Medulla oblongata (tissue), 1 donor: Measurements from ENCODE around the gene ASMT.
A peak's percentile ranks its signal among the peaks of the same experiment; 100 is the strongest.
"Not testable (repeated sequence)": the region's sequence is repeated elsewhere in the genome, so short reads cannot be mapped to it uniquely, and the experiment has no call there.

ENCODE experiments used
- DNase-seq: peaks from one replicate; pipeline ENCODE4 v3.0.0-alpha.2; 2015; ENCODE audit errors: extremely low spot score

The ASMT gene, protein sequence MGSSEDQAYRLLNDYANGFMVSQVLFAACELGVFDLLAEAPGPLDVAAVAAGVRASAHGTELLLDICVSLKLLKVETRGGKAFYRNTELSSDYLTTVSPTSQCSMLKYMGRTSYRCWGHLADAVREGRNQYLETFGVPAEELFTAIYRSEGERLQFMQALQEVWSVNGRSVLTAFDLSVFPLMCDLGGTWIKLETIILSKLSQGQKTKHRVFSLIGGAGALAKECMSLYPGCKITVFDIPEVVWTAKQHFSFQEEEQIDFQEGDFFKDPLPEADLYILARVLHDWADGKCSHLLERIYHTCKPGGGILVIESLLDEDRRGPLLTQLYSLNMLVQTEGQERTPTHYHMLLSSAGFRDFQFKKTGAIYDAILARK

DNA sequence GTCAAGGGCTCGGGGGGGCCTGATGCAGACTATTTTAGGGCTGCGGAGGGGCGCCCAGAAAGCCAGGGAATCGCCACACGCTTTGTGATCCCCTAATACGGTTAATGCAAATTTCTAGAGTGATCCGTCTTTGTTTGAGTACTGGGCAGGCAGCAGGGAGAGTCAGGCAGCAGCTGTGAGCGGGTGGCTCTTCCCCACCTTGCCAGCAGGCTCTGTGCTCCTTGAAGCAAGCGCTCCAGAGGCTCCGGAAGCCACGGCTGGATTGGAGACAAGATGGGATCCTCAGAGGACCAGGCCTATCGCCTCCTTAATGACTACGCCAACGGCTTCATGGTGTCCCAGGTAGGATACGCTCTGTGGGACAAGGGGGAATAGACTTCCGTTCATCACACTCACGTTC, at the start of gene ASMT:
Gene ASMT (plus strand): TSS at position 133 of the 400 bp plus-strand sequence. CDS start 141 bp downstream, at position 274.
- DNase-seq = no peak

DNA sequence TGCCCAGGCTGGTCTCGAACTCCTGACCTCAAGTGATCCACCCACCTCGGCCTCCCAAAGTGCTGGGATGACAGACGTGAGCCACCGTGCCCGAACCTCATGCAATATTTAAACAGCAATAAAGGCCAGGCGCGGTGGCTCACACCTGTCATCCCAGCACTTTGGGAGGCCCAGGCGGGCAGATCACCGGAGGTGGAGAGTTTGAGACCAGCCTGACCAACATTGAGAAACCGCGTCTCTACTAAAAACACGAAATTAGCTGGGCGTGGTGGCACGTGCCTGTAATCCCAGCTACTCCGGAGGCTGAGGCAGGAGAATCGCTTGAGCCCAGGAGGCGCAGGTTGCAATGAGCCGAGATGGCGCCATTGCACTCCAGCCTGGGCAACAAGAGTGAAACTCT, 40.7 kb upstream of the ASMT start:
- DNase-seq = not testable (repeated sequence)

DNA sequence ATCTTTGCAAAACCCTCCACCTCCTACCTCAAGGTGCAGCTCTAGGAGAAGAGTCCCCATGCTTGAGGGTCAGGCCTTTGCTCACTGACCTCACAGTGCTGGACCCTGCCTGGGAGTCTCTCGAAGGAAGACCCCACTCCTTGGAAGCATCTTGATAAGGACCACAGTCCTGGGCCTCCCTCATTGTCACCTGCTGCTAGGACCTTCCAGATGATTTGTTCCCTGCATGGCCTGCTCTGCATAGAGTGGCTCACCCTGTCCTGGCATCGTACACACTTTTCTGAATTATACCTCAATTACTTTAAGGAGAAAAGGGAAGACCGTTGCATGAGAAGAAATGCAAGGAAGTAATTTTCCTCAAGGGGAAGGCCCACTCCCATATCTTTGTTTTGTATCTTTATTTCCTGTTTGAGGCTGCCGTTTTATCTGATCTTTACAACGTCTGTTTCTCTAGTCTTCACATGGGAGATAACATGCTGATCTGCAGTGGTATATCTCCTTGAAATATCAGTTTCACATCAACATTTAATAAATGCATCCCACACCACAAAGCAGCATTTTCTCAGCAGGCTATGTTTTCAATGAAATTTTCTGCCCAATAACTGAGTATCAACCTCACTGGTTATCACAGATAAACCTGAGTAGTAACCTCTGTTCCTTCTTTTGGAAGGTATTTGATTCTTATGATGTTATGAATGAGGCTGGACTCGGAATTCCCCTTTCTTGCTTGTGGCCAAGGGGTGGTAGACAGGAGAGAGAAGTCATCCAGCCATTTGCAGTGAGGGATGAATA, 38.5 kb upstream of the ASMT start:
- DNase-seq = no peak

DNA sequence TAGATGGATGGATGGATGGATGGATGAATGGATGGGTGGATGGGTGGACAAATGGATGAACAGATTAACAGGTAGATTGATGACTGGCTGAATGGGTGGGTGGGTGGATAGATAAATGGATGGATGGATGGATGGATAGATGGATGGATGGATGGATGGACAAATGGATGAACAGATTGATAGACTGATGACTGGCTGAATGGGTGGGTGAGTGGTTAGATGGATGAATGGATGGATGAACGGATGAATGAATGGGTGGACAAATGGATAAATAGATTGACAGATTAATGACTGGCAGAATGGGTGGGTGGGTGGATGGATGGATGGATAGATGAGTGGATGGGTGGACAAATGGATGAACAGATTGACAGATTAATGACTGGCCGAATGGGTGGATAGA, 37.0 kb upstream of the ASMT start:
- DNase-seq = no peak

DNA sequence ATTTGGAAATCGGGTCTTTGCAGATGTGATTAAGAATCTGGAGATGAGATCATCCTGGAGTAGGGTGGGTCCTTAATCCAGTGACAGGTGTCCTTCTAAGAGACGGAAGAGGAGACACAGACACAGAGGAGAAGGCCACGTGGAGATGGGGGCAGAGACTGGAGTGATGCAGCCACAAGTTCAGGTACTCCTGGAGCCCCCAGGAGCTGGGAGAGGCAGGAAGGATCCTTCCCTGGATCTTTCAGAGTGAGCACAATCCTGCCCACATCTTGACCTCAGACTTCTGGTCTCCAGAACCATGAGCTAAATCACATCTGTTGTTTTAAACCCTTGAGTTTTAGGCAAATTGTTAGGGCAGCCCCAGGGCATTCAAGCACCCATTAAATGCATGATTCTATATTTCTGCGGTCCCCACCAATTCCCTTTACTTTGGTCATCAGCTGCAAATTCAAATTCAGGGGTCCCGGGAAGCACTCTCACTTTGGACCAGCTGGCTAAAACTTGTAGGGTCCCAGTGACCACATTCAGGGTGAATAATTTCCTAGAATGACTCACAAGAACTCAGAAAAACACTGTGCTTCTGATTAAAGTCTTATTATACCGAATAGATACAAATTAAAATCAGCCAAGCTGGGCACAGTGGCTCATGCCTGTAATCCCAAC, 36.2 kb upstream of the ASMT start:
- DNase-seq = no peak

DNA sequence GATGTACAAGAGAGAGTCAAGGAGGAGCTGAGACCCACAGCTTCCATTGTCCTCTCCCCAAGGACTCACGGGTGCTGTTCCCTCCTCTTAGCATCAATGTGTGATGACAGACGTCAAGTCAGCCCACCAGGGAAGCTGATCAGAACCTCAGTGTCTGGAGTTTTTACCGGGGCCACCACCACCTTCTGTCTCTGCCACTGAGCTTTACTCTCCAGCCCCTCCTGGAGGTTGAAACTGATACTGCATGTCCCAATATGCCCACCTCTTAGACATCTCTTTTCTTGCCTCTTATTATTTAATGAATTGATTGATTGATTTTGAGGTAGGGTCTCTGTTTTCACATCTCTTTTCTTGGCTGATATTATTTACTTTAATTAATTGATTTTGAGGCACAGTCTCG, 33.7 kb upstream of the ASMT start:
- peak; percentile 45 for DNase-seq

DNA sequence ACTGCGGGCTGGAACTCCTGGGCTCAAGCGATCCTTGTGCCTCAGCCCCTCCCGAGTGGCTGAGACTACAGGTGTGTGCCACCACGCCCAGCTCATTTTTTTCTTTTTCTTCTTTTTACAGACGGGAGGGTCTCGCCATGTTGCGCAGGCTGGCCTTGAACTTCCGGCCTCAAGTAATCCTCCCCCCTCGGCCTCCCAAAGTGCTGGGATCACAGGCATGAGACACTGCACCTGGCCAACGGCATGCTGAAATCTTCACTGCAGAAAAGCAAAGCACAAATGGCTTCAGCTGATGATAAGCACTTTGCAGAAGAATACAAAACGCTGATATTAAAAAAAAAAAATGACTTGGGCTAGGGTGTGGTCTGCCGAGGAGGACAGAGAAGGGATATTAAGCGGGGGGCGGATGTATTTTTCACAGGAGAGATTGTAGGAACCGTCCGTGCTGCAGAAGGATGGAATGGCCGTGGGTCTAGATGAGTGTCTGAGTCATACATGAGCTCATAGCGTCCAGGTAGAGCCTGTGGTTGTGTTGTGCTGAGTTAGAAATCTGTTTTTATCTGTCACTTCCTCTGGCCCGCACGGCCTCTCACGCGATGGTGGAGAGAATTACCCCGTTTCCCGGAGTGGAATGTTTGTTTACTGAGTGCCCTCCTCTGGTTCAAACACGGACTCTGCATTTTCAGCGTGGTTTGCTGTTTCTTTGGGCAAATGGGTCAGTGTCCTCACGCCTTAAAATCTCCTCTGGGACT, 32.0 kb upstream of the ASMT start:
- no peak for DNase-seq

DNA sequence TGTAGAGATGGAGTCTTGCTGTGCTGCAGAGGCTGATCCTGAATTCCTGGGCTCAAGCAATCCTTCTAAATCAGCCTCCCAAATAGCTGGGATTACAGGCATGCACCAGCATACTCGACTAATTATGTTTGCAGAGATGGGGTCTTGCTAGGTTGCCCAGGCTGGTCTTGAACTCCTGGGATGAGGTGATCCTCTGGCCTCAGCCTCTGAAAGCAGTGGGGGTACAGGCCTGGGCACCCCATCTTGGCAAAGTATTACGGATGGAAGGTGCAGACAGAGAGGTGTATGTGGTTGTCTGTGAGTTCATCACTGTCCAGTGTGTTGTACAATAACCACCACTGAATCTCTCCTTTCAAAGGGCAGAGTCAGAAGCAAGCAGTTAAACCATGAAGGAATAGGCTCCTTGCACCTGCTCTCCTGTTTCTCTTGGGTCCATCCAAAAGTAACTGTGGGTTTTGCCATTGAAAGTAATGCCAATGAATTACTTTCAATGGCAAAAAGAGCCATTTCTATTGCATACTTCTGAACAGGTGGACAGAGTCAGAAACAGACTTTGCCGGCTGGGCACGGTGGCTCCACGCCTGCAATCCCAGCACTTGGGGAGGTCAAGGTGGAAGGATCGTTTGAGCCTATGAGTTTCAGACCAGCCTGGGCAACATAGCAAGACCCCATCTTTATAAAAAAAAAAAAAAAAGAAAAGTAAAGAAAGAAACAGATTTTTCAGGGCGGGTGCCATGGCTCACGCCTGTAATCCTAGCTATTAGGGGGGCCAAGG, 30.4 kb upstream of the ASMT start:
- DNase-seq = no peak

DNA sequence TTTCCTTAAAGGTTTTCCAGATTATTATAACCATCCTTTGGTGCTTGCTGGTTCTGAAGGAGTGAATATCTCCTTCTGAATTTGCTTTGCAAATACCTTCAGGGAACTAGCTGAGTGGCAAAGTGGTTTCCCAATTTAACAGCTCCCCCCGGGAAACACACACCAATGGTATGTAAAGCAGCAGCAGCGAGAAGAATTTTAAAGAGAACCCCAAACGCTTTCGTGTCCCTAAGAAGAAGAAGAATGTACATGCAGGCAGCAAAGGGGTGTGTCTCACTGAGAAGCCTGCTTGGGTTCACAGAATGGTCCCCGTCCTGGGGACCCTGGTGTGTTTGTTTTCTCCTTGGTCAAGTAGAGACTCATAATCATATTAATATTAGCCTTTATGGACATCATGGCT, 27.7 kb upstream of the ASMT start:
- DNase-seq = no peak

DNA sequence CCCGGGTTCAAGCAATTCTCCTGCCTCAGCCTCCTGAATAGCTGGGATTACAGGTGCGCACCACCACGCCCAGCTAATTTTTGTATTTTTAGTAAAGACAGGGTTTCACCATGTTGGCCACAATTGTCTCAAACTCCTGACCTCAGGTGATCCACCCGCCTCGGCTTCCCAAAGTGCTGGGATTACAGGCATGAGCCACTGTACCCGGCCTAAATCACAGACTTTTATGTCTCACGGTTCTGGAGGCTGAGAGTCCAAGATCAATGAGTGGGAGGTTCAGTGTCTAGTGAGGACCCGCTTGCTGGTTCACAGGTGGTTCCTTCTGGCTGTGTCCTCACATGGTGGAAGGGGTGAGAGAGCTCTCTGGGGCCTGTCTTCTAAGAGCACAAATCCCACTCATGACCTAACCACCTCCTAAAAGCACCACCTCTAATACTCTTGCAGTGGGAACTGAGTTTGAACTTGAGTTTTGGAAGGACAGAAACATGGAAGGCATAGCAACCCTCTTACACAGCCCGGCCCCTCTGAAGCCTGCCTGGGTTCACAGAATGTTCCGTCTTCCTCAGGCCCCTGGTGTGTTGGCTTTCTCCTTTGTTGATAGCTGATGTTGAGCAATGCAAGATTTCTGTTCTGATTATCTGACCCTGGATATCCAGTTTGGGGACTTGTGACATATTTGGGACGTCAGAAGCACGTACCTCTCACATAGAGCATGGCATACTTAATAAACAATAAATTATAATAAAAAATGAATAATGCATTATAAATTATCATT, 25.3 kb upstream of the ASMT start:
- DNase-seq = no peak

DNA sequence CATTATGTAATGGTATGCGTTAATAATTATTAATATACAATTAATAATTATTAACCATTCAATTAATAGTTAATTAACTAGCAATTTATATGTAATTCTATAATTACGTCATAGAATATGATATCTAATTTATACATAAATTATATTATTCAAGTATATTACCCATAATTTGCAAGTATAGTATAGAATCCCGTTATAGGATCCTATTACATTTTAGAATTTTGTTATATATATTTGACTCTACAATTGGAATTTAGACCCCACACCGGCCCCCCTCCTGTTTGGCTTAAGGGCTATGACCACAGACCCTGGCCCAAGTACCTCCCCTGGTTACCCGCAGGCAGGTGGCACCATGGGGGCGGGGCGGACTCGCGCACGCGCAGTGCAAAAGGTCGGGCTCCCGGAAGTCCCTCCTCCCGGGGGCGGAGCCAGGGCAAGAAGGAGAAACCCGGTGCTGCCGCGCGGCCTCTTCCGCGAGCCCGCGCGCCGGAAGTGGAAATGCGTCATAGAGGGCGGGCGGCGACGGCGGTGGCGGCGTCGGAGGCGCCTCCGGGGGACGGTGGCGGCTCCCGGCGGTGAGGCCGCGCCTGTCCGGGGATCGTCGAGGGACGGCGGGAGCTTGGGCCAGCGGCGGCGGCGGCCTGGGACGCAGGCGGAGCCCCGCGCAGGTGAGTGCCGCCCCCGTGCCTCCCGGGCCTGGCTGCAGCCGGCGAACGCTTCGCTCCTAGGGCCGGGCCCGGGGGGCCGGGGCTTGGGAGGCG, 23.6 kb upstream of the ASMT start, which contains the start of gene AKAP17A:
Gene AKAP17A (plus strand): TSS at position 503 of the 761 bp plus-strand sequence. CDS start 1,859 bp downstream, outside the sequence.
- peak; percentile 97 for DNase-seq

DNA sequence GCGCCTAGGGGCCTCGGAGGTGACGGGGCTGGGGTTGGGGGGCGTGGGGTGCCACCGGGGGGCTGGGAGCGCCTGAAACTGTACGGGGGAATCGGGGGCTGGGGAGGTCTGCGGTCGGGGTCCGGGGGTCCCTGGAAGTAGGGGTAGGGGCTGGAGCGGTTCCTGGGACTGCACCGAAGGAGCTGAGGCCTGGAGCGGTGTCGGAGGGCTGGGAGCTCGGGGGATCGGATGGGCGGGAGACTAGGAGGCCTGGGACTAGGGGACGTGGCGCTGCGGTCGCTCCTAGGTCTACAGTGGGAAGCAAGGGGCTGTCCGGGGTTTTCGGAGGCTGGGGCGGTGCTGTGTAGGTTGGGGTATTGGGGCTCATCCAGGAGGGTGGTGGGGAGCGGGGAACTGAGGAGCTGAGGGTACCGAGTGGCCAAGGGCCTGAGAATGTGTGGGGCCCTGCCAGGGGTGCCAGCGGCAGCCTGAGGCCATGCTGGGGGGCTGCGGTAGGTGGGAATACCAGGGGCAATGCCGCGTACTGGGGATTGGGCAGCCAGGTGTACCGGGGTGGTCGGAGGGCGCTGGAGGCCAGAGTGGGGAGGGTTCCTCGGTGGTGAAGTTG, 22.9 kb upstream of the ASMT start:
- no peak for DNase-seq

DNA sequence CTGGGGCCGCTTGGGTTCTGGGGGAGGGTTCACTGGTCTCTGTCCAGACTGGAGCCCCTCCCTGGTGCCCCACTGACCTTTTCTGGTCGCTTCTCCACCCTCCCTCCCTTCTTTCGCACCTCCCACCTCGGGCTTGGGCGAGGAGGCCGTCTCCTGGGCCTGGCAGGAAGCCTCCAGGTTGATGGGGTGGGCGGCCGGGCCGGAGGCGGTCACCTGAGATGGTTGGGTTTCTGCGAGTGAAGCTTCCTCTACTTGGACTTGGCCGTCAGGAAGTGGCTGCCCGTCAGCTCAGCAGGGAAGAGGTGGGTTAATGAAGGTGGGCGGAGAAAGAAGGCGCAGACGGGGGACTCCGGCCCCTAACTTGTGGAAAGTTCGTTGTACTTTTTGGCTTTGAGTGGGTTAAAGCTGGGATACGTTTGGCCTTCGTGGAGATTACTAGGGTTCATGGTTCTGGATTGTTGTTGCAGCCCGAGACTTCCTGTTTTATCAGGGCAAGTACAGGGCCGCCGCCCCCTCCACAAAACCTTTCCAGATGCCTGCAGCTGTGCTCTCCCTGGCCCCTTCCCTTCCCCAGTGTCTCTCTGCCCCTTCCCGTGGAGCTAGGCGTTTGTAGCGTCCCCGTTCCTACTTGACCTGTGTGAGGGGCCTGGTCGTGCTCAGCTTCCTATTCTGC, 22.3 kb upstream of the ASMT start:
- DNase-seq = no peak

DNA sequence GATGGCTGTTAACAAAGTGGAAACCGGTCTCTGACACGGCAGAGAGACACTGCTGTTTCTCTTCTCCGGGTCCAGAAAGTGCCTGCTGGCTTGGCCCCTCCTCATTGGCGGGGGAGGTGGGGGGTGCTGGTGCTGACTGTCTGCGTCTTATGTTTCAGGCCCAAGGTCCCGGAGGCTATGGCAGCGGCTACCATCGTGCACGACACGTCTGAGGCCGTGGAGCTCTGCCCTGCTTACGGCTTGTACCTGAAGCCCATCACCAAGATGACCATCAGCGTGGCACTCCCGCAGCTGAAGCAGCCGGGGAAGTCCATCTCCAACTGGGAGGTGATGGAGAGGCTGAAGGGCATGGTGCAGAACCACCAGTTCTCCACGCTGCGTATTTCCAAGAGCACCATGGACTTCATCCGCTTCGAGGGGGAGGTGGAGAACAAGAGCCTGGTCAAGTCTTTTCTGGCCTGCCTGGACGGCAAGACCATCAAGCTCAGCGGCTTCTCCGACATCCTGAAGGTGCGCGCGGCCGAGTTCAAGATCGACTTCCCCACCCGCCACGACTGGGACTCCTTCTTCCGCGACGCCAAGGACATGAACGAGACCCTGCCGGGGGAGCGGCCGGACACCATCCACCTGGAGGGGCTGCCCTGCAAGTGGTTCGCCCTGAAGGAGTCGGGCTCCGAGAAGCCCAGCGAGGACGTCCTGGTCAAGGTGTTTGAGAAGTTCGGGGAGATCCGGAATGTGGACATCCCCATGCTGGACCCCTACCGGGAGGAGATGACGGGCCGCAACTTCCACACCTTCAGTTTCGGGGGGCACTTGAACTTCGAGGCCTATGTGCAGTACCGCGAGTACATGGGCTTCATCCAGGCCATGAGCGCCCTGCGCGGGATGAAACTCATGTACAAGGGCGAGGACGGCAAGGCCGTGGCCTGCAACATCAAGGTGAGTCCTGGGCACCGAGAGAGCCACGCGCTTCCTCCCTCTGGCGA, 21.3 kb upstream of the ASMT start:
- no peak for DNase-seq

DNA sequence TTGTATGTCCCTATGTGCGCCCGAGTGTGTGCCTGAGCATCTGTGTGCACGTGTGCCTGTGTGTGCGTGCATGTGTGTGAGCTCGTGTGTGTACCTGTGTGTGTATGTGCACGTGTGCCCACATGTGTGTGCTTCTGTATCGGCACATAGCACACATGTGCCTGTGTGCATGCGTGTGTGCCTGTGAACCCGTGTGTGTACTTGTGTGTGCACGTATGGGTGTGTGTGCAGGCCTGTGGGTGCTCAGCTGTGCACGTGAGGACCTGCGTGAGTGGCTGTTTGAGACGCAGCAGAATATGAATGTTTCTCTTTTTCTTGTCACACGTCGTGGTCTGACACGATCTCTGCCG, 19.2 kb upstream of the ASMT start:
- DNase-seq = no peak

DNA sequence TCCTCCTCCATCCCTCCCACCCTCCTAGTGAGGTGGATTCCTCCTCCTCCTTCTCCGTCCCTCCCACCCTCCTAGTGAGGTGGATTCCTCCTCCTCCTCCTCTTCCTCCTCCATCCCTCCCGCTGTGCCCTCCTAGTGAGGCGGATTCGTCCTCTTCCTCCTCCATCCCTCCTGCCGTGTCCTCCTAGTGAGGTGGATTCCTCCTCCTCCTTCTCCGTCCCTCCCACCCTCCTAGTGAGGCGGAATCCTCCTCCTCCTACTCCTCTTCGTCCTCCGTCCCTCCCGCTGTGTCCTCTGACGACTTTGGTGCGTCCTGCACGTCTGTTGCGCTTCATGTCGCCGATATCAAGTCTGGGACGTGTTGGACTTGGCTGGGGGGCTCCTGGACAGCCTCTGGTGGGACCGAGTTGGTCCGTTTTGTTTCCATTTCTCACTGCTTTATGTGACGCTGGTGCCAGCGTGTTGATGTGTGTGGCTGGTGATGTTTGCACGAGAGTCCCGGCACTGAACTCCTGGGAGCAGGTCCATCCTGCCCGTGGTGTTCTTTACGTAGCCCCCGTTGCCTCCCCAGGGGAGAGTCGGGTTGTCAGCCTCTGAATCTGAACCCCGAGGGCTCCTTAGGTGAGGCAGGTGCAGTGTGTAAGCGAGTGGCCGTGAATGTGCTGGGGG, 18.0 kb upstream of the ASMT start:
- DNase-seq = no peak
